Measurements from ENCODE around the gene ARMC3. TPM values are rescaled to one million over a fixed set of nuclear protein-coding genes. Genes with fewer than 3 reads are reported as not detected.

The ARMC3 gene
- total RNA-seq, 1 donor from 2014 or later: not detected

GRCh38 chr10:22988581-22989360, 60.9 kb downstream of the ARMC3 start:
- intact Hi-C loops (cut with micrococcal nuclease): loop anchor here (1.0 to 10.0 kb wide), 19 partner anchors 80 to 1711 kb away; partner anchors contain the start of genes COMMD3, DNAJC1 and PIP4K2A

GRCh38 chr10:22990443-22990842, 62.6 kb downstream of the ARMC3 start:
- intact Hi-C loops (cut with micrococcal nuclease): no loop called here

GRCh38 chr10:22992075-22992474, 64.2 kb downstream of the ARMC3 start:
- intact Hi-C loops (cut with micrococcal nuclease): no loop called here

- intact Hi-C loops (cut with micrococcal nuclease): no loop called here
These were observed 64.8 kb downstream of the ARMC3 start for GRCh38 chr10:22992621-22993020.

GRCh38 chr10:22993314-22993713, 65.5 kb downstream of the ARMC3 start:
- intact Hi-C loops (cut with micrococcal nuclease): no loop called here

- intact Hi-C loops (cut with micrococcal nuclease): no loop called here
These were observed 69.2 kb downstream of the ARMC3 start for GRCh38 chr10:22997096-22997495.

- intact Hi-C loops (cut with micrococcal nuclease): no loop called here
These were observed 70.2 kb downstream of the ARMC3 start for GRCh38 chr10:22998091-22998490.

GRCh38 chr10:22999942-23000341, 72.1 kb downstream of the ARMC3 start:
- intact Hi-C loops (cut with micrococcal nuclease): no loop called here

GRCh38 chr10:23001901-23002516, 74.2 kb downstream of the ARMC3 start:
- intact Hi-C loops (cut with micrococcal nuclease): no loop called here

- intact Hi-C loops (cut with micrococcal nuclease): no loop called here
These were observed 77.3 kb downstream of the ARMC3 start for GRCh38 chr10:23005150-23005549.

GRCh38 chr10:23013581-23014335, 85.9 kb downstream of the ARMC3 start:
- intact Hi-C loops (cut with micrococcal nuclease): no loop called here

GRCh38 chr10:23015021-23015707, 87.3 kb downstream of the ARMC3 start:
- intact Hi-C loops (cut with micrococcal nuclease): no loop called here

GRCh38 chr10:23016636-23017035, 88.8 kb downstream of the ARMC3 start:
- intact Hi-C loops (cut with micrococcal nuclease): no loop called here

- intact Hi-C loops (cut with micrococcal nuclease): no loop called here
These were observed 91.8 kb downstream of the ARMC3 start for GRCh38 chr10:23019633-23020032.

- intact Hi-C loops (cut with micrococcal nuclease): no loop called here
These were observed 93.6 kb downstream of the ARMC3 start for GRCh38 chr10:23021430-23021829.

GRCh38 chr10:23024002-23024401, 96.1 kb downstream of the ARMC3 start:
- intact Hi-C loops (cut with micrococcal nuclease): no loop called here

GRCh38 chr10:23031318-23031717, 103.5 kb downstream of the ARMC3 start:
- intact Hi-C loops (cut with micrococcal nuclease): no loop called here

- intact Hi-C loops (cut with micrococcal nuclease): no loop called here
These were observed 106.9 kb downstream of the ARMC3 start for GRCh38 chr10:23034790-23035189.

- intact Hi-C loops (cut with micrococcal nuclease): no loop called here
These were observed 107.7 kb downstream of the ARMC3 start for GRCh38 chr10:23035569-23035968.

GRCh38 chr10:23037152-23037551, 109.3 kb downstream of the ARMC3 start:
- intact Hi-C loops (cut with micrococcal nuclease): no loop called here

GRCh38 chr10:23037561-23037960, 109.7 kb downstream of the ARMC3 start:
- intact Hi-C loops (cut with micrococcal nuclease): no loop called here

GRCh38 chr10:23038172-23038571, 110.3 kb downstream of the ARMC3 start:
- intact Hi-C loops (cut with micrococcal nuclease): no loop called here
